WERI-Rb-1 (cell line): Measurements from ENCODE around the gene KCNAB1.

Source experiments
- DNase-seq: peaks from one replicate; pipeline ENCODE4 v3.0.0-alpha.2; 2020
- H3K27ac ChIP-seq: fragments of 250-450 bp; sonication (Bioruptor Pico); 2 replicates; pipeline ENCODE4 v1.5.1; 2020; ENCODE audit warnings: mild to moderate bottlenecking, moderate library complexity
- H3K27me3 ChIP-seq: fragments of 250-450 bp; sonication (Bioruptor Pico); 2 replicates; pipeline ENCODE4 v1.5.1; 2021; ENCODE audit warnings: mild to moderate bottlenecking, low read depth, moderate library complexity; ENCODE audit not compliant: insufficient read depth, severe bottlenecking
- H3K36me3 ChIP-seq: fragments of 250-450 bp; sonication (Bioruptor Pico); 2 replicates; pipeline ENCODE4 v1.5.1; 2020; ENCODE audit warnings: mild to moderate bottlenecking, moderate library complexity
- H3K4me3 ChIP-seq: 2 replicates; pipeline ENCODE4 v1.5.1; 2011; ENCODE audit warnings: low read depth, mild to moderate bottlenecking, control low read depth, low read length
- H3K9me3 ChIP-seq: fragments of 250-450 bp; sonication (Bioruptor Pico); 2 replicates; pipeline ENCODE4 v1.5.1; 2021; ENCODE audit warnings: mild to moderate bottlenecking, moderate library complexity; ENCODE audit not compliant: severe bottlenecking
- TF ChIP-seq, protein P1 (sequence below): IDR thresholded peaks from 2 replicates; pipeline ENCODE4 v1.5.1; 2011; ENCODE audit warnings: low read depth, mild to moderate bottlenecking, control low read depth, inconsistent platforms, low read length

Gene KCNAB1

DNA sequence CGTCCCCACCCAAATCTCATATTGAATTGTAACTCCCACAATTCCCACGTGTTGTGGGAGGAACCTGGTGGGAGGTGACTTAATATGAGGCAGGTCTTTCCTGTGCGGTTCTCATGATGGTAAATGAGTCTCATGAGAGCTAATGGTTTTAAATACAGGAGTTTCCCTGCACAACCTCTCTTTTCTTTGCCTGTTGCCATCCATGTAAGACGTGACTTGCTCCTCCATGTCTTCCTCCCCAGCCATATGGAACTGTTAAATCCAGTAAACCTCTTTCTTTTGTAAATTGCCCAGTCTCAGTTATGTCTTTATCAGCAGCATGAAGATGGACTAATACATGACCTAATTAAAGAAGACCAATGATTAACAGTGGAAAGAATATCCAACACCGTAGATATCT lies 377.9 kb downstream of the KCNAB1 start:
- no peaks in the 10 kb centered on the region for H3K27me3 ChIP-seq
- H3K27ac ChIP-seq = no peak overlapping the region
- TF ChIP-seq, protein P1, sequence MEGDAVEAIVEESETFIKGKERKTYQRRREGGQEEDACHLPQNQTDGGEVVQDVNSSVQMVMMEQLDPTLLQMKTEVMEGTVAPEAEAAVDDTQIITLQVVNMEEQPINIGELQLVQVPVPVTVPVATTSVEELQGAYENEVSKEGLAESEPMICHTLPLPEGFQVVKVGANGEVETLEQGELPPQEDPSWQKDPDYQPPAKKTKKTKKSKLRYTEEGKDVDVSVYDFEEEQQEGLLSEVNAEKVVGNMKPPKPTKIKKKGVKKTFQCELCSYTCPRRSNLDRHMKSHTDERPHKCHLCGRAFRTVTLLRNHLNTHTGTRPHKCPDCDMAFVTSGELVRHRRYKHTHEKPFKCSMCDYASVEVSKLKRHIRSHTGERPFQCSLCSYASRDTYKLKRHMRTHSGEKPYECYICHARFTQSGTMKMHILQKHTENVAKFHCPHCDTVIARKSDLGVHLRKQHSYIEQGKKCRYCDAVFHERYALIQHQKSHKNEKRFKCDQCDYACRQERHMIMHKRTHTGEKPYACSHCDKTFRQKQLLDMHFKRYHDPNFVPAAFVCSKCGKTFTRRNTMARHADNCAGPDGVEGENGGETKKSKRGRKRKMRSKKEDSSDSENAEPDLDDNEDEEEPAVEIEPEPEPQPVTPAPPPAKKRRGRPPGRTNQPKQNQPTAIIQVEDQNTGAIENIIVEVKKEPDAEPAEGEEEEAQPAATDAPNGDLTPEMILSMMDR = no peak
- H3K9me3 ChIP-seq = peaks cover 4% of the 10 kb centered on the region
- no peak overlapping the region for H3K4me3 ChIP-seq
- DNase-seq = no peak
- H3K36me3 ChIP-seq = no peaks in the 10 kb centered on the region

DNA sequence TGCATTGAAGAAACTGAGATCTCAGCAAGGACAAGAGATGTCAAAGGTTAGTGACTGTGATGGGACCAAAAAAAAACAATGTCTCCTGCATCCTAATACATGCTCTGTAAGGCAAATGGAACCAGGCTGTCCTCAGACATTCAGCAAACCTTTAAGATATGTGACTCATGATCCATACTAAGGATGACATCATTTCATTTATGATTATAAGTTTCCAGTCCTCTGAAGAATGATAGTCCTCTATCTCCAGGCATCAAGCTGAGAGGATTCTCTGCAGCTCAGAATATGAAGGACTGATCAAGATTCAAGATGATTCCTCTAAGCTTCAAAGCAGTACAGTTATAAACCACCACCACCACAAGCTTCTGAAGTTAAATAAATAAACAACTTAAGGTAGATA lies 386.9 kb downstream of the KCNAB1 start:
- Histone ChIP-seq H3K36me3 (no peaks in the 10 kb centered on the region), H3K27me3 (peaks cover 13% of the 10 kb centered on the region), H3K4me3 (no peak overlapping the region), H3K27ac (no peak overlapping the region), H3K9me3 (no peaks in the 10 kb centered on the region)
- DNase-seq = no peak
- TF ChIP-seq, protein P1 = no peak

DNA sequence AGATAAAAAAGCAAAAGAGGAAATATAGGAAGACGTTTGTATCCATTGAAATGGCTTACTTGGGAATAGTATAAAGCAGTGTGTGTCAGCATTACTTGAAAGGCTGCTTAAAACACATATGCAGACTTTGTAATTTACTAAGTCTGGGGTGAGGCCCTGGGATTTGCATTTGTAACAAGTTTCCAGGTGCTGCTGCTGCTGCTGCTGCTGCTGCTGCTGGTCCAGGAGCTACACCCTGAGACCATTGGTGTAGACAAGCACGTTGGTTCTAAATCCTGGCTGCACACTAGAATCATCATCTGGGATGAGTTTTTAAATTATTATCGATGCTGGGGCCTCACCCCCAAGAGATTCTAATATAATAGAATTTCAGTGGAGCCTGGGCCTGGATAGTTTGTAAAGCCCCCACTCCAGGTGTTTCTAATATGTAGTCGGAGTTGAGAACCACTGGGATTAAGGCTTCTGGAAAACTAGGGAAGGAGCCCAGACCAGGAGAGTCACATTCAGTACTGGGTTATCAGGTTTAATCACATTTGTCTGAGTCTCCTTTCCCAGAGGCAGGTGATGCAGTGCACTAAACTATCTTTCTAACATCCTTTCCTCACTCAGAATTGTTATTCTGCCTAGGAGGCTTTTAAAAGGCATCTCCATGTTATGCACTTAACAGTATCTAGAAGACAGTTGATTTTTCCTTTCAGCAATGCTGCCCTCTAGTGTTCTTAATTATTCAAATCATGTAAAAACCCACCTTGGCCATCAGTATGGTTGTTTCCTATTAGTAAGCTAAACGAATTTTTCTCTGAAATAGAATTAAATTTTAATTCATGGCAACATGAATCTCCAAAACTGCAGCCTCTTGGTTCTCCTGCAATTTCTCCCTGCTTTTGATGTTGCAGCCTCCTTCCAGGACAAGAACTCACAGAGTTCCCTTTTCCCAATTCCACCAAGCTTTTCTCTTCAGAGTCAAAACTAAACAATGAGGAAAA lies 389.1 kb downstream of the KCNAB1 start:
- DNase-seq = no peak
- H3K9me3 ChIP-seq = no peaks in the 10 kb centered on the region
- TF ChIP-seq, protein P1 = 0 out of 2 replicates have a peak, but pooled peaks have one; percentile 23
- H3K27ac ChIP-seq = no peak overlapping the region
- H3K4me3 ChIP-seq = no peak overlapping the region
- H3K36me3 ChIP-seq = no peaks in the 10 kb centered on the region
- H3K27me3 ChIP-seq = peaks cover 14% of the 10 kb centered on the region

DNA sequence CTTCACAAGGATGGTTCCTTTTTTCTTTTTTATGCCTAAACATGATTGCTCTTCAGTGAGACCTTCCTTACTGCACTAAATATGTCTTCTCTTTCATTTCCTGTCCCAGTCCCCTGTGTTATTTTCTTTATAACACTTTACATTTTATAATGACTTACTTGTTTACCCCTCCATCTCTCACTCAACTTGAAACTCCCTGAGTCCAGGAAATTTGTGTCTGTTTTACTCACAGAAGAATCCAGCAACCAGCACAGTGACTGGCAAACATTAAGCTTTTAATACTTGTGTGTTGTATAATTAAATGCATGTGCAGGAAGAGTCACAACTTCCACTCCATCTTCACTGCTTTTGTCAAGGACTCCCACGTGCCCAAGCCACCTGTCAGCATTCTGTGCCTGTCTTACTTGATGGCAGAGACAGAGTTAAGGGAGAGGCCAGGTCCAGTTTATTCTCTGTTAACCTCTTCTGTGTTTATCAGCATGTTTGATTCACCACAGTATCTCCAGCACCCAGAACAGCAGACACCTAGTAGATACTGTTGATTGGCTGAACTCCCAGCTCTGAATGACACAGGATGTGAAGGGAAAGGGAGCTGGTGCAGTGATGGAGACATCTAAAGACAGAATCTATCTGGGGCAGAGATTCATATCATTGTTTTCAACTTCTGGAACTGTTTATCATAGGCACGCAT lies 391.8 kb downstream of the KCNAB1 start:
- H3K9me3 ChIP-seq = no peaks in the 10 kb centered on the region
- TF ChIP-seq, protein P1 = no peak
- no peak for DNase-seq
- H3K27me3 ChIP-seq = peaks cover 12% of the 10 kb centered on the region
- no peaks in the 10 kb centered on the region for H3K36me3 ChIP-seq
- H3K27ac ChIP-seq = no peak overlapping the region
- H3K4me3 ChIP-seq = no peak overlapping the region

DNA sequence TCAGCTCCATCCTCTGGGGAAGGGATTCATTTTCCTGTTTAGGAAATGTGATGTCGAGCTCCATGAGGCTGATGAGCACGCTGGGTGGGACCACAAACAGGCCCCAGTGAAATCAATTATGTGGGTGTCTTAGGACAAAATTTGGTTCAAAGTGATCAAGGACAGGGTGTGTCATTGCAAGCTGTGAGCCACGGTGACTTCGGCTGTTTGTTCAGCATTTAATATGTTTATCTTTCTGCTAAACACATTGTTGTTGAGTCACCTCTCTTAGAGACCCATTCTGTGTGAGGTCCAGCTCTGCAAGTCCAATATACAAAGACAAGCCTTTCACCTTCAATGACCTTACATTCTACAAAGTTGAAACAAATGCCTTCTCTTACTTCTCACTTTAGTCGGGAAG lies 393.2 kb downstream of the KCNAB1 start:
- Histone ChIP-seq H3K9me3 (no peaks in the 10 kb centered on the region), H3K27ac (no peak overlapping the region), H3K27me3 (peaks cover 12% of the 10 kb centered on the region), H3K4me3 (no peak overlapping the region), H3K36me3 (no peaks in the 10 kb centered on the region)
- TF ChIP-seq, protein P1 = no peak
- DNase-seq = no peak
